ENCODE data around the gene BTBD9.

Gene BTBD9

GRCh38 chr6:38244869-38245268, 394.9 kb downstream of the BTBD9 start:
- no peak for DNase-seq (ENCODE audit: low read depth in 2 of 2)

GRCh38 chr6:38241200-38241871, 398.4 kb downstream of the BTBD9 start:
- DNase-seq (ENCODE audit: low read depth in 2 of 2), result no peak

GRCh38 chr6:38239719-38240451, 399.8 kb downstream of the BTBD9 start:
- no peak for DNase-seq (ENCODE audit: low read depth in 2 of 2)

- no peak for DNase-seq (ENCODE audit: low read depth in 2 of 2)
These were observed 403.1 kb downstream of the BTBD9 start for GRCh38 chr6:38236631-38237030.

GRCh38 chr6:38234934-38235682, 404.6 kb downstream of the BTBD9 start:
- no peak for DNase-seq (ENCODE audit: low read depth in 2 of 2)

GRCh38 chr6:38234141-38234540, 405.6 kb downstream of the BTBD9 start:
- no peak for DNase-seq (ENCODE audit: low read depth in 2 of 2)

GRCh38 chr6:38233161-38233791, 406.5 kb downstream of the BTBD9 start:
- DNase-seq (ENCODE audit: low read depth in 2 of 2), result no peak

- no peak for DNase-seq (ENCODE audit: low read depth in 2 of 2)
These were observed 414.0 kb downstream of the BTBD9 start for GRCh38 chr6:38225766-38226165.

- DNase-seq (ENCODE audit: low read depth in 2 of 2), result no peak
These were observed 418.5 kb downstream of the BTBD9 start for GRCh38 chr6:38221251-38221650.

- no peak for DNase-seq (ENCODE audit: low read depth in 2 of 2)
These were observed 419.5 kb downstream of the BTBD9 start for GRCh38 chr6:38220069-38220723.

- no peak for DNase-seq (ENCODE audit: low read depth in 2 of 2)
These were observed 421.5 kb downstream of the BTBD9 start for GRCh38 chr6:38218235-38218634.

GRCh38 chr6:38216451-38216850, 423.3 kb downstream of the BTBD9 start:
- no peak for DNase-seq (ENCODE audit: low read depth in 2 of 2)

GRCh38 chr6:38215651-38216311, 423.9 kb downstream of the BTBD9 start:
- no peak for DNase-seq (ENCODE audit: low read depth in 2 of 2)

- DNase-seq (ENCODE audit: low read depth in 2 of 2), result no peak
These were observed 424.5 kb downstream of the BTBD9 start for GRCh38 chr6:38215225-38215624.

- DNase-seq (ENCODE audit: low read depth in 2 of 2), result no peak
These were observed 425.6 kb downstream of the BTBD9 start for GRCh38 chr6:38214159-38214558.

GRCh38 chr6:38213251-38213658, 426.5 kb downstream of the BTBD9 start:
- DNase-seq (ENCODE audit: low read depth in 2 of 2), result no peak

GRCh38 chr6:38212579-38212978, 427.1 kb downstream of the BTBD9 start:
- no peak for DNase-seq (ENCODE audit: low read depth in 2 of 2)

- no peak for DNase-seq (ENCODE audit: low read depth in 2 of 2)
These were observed 427.6 kb downstream of the BTBD9 start for GRCh38 chr6:38212116-38212515.

GRCh38 chr6:38209371-38210260, 430.1 kb downstream of the BTBD9 start:
- no peak for DNase-seq (ENCODE audit: low read depth in 2 of 2)

- no peak for DNase-seq (ENCODE audit: low read depth in 2 of 2)
These were observed 431.7 kb downstream of the BTBD9 start for GRCh38 chr6:38208028-38208427.
